Liver (tissue), 9 donors: ENCODE results near the gene FGF3. TPM values are rescaled to one million over a fixed set of nuclear protein-coding genes. Genes with fewer than 3 reads are reported as not detected.

Source experiments
- DNase-seq: peaks from one replicate; pipeline ENCODE4 v3.0.0-alpha.2; 2017; ENCODE audit warnings: low spot score
- H3K27ac ChIP-seq, 2 donors: one replicate each; pipeline ENCODE4 v1.7.0; 2013; ENCODE audit warnings: inconsistent platforms in 2 of 2, low read length in 2 of 2, control low read depth in 1 of 2, low read depth in 1 of 2, mild to moderate bottlenecking in 1 of 2
- H3K27me3 ChIP-seq, 4 donors: one replicate each; pipeline versions ENCODE4 v1.6.1 to v1.7.0; 2013; ENCODE audit warnings: low read length in 3 of 4, inconsistent platforms in 1 of 4, mild to moderate bottlenecking in 1 of 4, moderate library complexity in 1 of 4; ENCODE audit not compliant: control insufficient read depth in 4 of 4, insufficient read depth in 4 of 4
- H3K36me3 ChIP-seq, 4 donors: one replicate each; pipeline versions ENCODE4 v1.6.1 to v1.7.0; 2013; ENCODE audit warnings: low read length in 3 of 4, mild to moderate bottlenecking in 3 of 4, low read depth in 1 of 4, moderate library complexity in 1 of 4; ENCODE audit not compliant: control insufficient read depth in 4 of 4, insufficient read depth in 3 of 4
- H3K4me1 ChIP-seq, 4 donors: one replicate each; pipeline versions ENCODE4 v1.6.1 to v1.7.0; 2013; ENCODE audit warnings: low read length in 3 of 4, mild to moderate bottlenecking in 3 of 4, moderate library complexity in 1 of 4; ENCODE audit not compliant: control insufficient read depth in 4 of 4, insufficient read depth in 4 of 4
- H3K4me3 ChIP-seq, 3 donors: one replicate each; pipeline versions ENCODE4 v1.6.1 to v1.7.0; 2013; ENCODE audit warnings: low read length in 3 of 3, control low read depth in 1 of 3, low read depth in 1 of 3, mild to moderate bottlenecking in 1 of 3
- H3K9ac ChIP-seq, 2 donors: one replicate each; pipeline ENCODE4 v1.7.0; 2013; ENCODE audit warnings: low read length in 2 of 2, mild to moderate bottlenecking in 2 of 2, moderate library complexity in 2 of 2, control low read depth in 1 of 2, low read depth in 1 of 2
- H3K9me3 ChIP-seq, 4 donors: one replicate each; pipeline versions ENCODE4 v1.6.1 to v1.7.0; 2013; ENCODE audit warnings: low read length in 3 of 4; ENCODE audit not compliant: control insufficient read depth in 4 of 4
- ATF3 ChIP-seq: IDR thresholded peaks from 2 replicates; pipeline ENCODE4 v1.6.1; 2016; ENCODE audit warnings: antibody characterized with exemption
- CTCF ChIP-seq: fragments of 150-350 bp; IDR thresholded peaks from 2 replicates; pipeline ENCODE4 v1.5.1; 2017; ENCODE audit warnings: improper control_type of control experiment, low read depth, low read length; ENCODE audit not compliant: missing input control
- FOXA1 ChIP-seq: IDR thresholded peaks from 2 replicates; pipeline ENCODE4 v1.6.1; 2016; ENCODE audit warnings: antibody characterized with exemption
- FOXA2 ChIP-seq: IDR thresholded peaks from 2 replicates; pipeline ENCODE4 v1.6.1; 2016; ENCODE audit warnings: antibody characterized with exemption
- GABPA ChIP-seq, 2 donors: IDR thresholded peaks in 1 of 2; conservative IDR thresholded peaks in 1 of 2; 2 replicates each; pipeline ENCODE4 v1.6.1; 2016; ENCODE audit warnings: antibody characterized with exemption in 2 of 2, mild to moderate bottlenecking in 1 of 2, moderate library complexity in 1 of 2
- JUND ChIP-seq, 2 donors: IDR thresholded peaks; 2 replicates each; pipeline ENCODE4 v1.6.1; 2016; ENCODE audit warnings: antibody characterized with exemption in 2 of 2
- MAX ChIP-seq: IDR thresholded peaks from 2 replicates; pipeline ENCODE4 v1.6.1; 2016; ENCODE audit warnings: antibody characterized with exemption
- NR2F2 ChIP-seq: IDR thresholded peaks from 2 replicates; pipeline ENCODE4 v1.6.1; 2016; ENCODE audit warnings: antibody characterized with exemption
- RAD21 ChIP-seq, 2 donors: IDR thresholded peaks; 2 replicates each; pipeline ENCODE4 v1.6.1; 2016; ENCODE audit warnings: antibody characterized with exemption in 2 of 2, mild to moderate bottlenecking in 2 of 2
- REST ChIP-seq: IDR thresholded peaks from 2 replicates; pipeline ENCODE4 v1.6.1; 2016; ENCODE audit warnings: antibody characterized with exemption, mild to moderate bottlenecking
- SP1 ChIP-seq: IDR thresholded peaks from 2 replicates; pipeline ENCODE4 v1.6.1; 2018; ENCODE audit warnings: antibody characterized with exemption, mild to moderate bottlenecking
- TAF1 ChIP-seq: conservative IDR thresholded peaks from 2 replicates; pipeline ENCODE4 v1.6.1; 2016; ENCODE audit warnings: antibody characterized with exemption, mild to moderate bottlenecking
- YY1 ChIP-seq: IDR thresholded peaks from 2 replicates; pipeline ENCODE4 v1.6.1; 2016; ENCODE audit warnings: antibody characterized with exemption, mild to moderate bottlenecking
- ZBTB33 ChIP-seq: IDR thresholded peaks from 2 replicates; pipeline ENCODE4 v1.6.1; 2016; ENCODE audit warnings: antibody characterized with exemption
- WGBS: extraction: QIAGEN DNeasy Blood & Tissue Kit; methylation state at CpG from one replicate; pipeline ENCODE4 v1.1.7; 2013; 5-methylcytosine and 5-hydroxymethylcytosine counted together
- polyA plus RNA-seq, 2 donors: library from polyadenylated mRNA; stranded (reverse) in 1 of 2; unstranded in 1 of 2; fragments of 200-250 nt in 1 of 2; fragments of >200 nt in 1 of 2; fragmentation: Nextera tagmentation in 1 of 2; extraction: Ambion mirVana in 1 of 2; gene quantifications; one replicate each; pipeline versions ENCODE4 v1.2.1 to v1.2.3, GENCODE V29; 2013 to 2015
- total RNA-seq, 2 donors: library from RNA; depleted of rRNA; stranded (reverse); fragments of >200 nt; gene quantifications; one replicate each; pipeline ENCODE4 v1.2.3, GENCODE V29; 2014
- donor health status: healthy.
- donor health status: healthy.
- donor health status: healthy.
- donor health status: healthy.
- donor health status: healthy.

Gene FGF3
- total and polyA plus RNA-seq, 4 donors, result not detected

- no peak for TF ChIP-seq YY1
- no peak for TF ChIP-seq TAF1
- TF ChIP-seq FOXA2, result no peak
- no peak for TF ChIP-seq ATF3
- no peak for TF ChIP-seq SP1
- no peak for TF ChIP-seq NR2F2
- TF ChIP-seq REST, result no peak
- no peak for TF ChIP-seq CTCF
- no peak for TF ChIP-seq JUND (IDR thresholded peaks at IDR 0.05)
- no peak for TF ChIP-seq GABPA (IDR thresholded peaks at IDR 0.05 in 1 of 2, conservative IDR thresholded peaks at IDR 0.05 in 1 of 2)
- TF ChIP-seq MAX, result no peak
- TF ChIP-seq FOXA1, result no peak
- no peak for TF ChIP-seq ZBTB33
- no peak for TF ChIP-seq RAD21 (IDR thresholded peaks at IDR 0.05)
- Histone ChIP-seq H3K27me3 (peaks cover 0 to 4% (median 0%) of the 10 kb centered on the region in 4 donors), H3K4me3 (no peak overlapping the region), H3K4me1 (no peaks in the 10 kb centered on the region), H3K9me3 (no peaks in the 10 kb centered on the region), H3K9ac (no peak overlapping the region), H3K36me3 (no peaks in the 10 kb centered on the region), H3K27ac (no peak overlapping the region)
- WGBS, result 61% methylated on average over 7 of the region's 7 CpGs
- DNase-seq, result no peak
These were observed 23.7 kb upstream of the FGF3 start for GRCh38 chr11:69842746-69843528.
